Measurements from ENCODE around the gene FLT3. TPM values are rescaled to one million over a fixed set of nuclear protein-coding genes. Genes with fewer than 3 reads are reported as not detected.
"Not testable (repeated sequence)": the region's sequence is repeated elsewhere in the genome, so short reads cannot be mapped to it uniquely, and the experiment has no call there.

The FLT3 gene
- total RNA-seq, 1 experiment from 2014 or later: not detected

DNA sequence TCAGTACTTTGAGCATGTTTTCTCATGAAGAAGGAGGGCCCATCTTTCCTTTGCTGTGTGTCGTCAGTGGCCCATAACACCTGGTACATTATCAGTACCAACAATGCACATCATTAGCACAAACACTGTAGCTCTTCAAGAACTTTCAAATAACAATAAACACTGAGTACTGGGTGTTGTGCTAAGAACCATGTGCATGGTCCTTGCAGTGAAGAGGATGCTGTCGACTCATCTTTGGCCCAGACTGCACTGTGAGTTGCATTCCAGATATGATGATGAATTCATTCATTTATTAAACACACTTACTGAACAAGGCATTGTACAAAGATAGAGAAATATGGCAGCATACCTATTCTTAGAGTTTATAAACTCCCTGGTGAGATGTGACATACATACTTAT lies 55.8 kb downstream of the FLT3 start:
- DNase-seq (ENCODE audit: low spot score): no peak

GRCh38 chr13:28043224-28043623 lies 57.2 kb downstream of the FLT3 start:
- no peak for DNase-seq (ENCODE audit: low spot score)

DNA sequence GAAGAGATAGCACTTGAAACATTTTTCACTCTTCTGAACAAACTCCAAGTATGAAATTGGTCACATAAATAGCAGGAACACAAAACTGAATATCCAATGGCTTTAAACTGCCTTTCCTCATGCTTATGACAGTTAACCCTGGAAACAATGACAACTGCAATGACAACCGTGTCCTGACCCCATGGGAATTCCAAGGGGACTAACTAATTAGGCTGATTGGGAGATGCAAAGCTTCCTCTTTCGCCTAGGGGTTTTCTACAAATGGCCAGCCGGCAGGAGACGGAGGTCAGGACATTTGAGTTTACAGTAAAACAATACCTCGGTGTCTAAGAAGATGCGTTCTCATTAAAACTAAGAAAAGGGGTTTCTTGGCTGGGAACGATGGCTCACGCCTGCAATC lies 58.9 kb downstream of the FLT3 start:
- no peak for DNase-seq (ENCODE audit: low spot score)

- DNase-seq (ENCODE audit: low spot score): no peak
Observed at GRCh38 chr13:28041031-28041461, 59.3 kb downstream of the FLT3 start.

GRCh38 chr13:28037399-28037798 lies 63.0 kb downstream of the FLT3 start:
- DNase-seq (ENCODE audit: low spot score): peak; percentile 74

DNA sequence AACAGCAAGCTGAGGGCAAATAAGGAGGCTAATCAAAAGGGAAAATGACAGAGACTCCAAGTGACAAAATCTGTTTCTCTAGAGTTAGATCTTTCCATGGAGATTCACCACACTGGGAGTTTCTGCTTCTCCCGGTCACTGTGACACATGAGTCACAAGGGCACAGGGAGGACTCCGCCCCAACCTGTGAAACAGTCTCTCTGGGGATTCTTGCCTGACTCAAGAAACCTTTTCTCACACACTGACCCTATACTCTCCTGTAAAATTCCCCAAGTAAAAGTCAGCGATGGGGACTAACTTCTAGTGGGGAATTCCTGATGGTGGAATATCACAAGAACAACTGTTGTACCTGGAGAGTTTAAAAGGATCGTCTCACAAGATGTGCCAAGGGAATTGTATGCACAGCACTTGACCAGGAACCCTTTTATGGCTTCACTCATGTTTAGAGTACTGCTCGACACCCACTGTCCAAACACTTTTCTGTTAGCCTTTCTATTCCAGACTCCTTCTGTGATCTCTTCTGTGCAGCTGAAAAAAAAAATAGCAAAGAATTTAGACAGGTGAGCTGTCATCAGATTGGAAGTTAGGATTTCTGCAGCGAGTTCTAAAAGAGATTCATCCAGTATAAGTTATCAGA lies 65.1 kb downstream of the FLT3 start:
- peak; percentile 56 for DNase-seq (ENCODE audit: low spot score)

DNA sequence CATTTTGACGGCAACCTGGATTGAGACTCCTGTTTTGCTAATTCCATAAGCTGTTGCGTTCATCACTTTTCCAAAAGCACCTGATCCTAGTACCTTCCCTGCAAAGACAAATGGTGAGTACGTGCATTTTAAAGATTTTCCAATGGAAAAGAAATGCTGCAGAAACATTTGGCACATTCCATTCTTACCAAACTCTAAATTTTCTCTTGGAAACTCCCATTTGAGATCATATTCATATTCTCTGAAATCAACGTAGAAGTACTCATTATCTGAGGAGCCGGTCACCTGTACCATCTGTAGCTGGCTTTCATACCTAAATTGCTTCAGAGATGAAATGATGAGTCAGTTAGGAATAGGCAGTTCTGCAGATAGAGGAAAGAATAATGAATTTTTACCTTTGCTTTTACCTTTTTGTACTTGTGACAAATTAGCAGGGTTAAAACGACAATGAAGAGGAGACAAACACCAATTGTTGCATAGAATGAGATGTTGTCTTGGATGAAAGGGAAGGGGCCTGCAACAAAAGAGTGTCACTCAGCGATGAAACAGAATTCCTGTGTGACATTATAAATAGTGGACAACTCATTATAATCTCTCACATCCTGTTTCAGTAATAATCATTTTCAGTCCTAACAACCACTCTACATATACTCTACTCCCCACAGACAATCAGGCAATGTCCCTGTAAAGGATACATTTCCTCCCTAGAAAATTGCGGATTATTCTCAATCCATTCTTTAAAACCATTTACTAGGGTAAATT lies 66.3 kb downstream of the FLT3 start:
- DNase-seq (ENCODE audit: low spot score): no peak

DNA sequence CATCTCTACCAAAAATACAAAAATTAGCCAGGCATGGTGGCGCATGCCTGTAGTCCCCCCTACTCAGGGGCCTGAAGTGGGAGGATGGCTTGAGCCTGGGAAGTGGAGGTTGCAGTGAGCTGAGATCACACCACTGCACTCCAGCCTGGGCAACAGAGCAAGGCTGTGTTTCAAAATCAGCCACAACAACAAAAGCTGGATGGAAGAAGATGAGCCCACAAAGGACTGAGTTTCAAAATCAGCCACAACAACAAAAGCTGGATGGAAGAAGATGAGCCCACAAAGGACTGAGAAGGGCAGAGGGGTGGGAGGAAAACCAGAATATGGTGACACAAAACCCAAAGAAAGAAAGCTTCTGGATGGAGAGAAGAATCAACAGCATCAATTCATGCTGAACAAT lies 67.9 kb downstream of the FLT3 start:
- not testable (repeated sequence) for DNase-seq (ENCODE audit: low spot score)

- DNase-seq (ENCODE audit: low spot score): no peak
Observed at GRCh38 chr13:28031896-28032288, 68.5 kb downstream of the FLT3 start.

DNA sequence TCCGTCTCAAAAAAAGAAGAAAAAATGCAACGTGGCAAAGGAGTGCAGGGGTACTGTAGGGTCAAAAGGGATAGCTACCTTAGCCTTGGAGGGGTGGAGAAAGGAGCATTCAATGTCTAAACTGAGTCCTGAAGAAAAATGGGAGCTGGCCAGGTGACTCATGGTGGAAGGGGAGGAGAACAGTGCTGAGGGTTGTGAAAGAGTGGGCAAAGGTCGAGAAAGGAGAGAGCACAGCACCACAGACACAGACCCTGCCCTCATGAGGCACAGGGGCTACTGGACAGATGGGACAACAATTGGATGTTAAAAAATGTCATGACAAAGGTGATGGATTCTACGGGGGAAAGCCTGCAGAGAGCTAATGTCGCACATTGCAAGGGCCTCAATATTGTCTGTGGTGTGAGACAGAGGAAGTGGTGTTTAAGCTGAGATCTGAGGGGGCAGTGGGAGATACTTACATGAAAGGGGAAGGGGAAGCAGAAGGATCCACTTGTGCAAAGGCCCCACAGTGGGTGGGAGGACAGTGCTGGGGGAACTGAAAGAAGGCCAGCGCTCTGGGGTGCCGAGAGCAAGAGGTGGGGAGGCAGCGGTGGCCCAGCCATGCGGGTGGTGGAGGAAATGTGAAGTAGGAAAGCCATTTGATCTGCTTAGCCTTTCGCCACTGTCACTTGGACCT lies 69.0 kb downstream of the FLT3 start:
- no peak for DNase-seq (ENCODE audit: low spot score)

- no peak for DNase-seq (ENCODE audit: low spot score)
Observed at GRCh38 chr13:28027607-28028364, 72.6 kb downstream of the FLT3 start.

GRCh38 chr13:28027071-28027470 lies 73.3 kb downstream of the FLT3 start:
- no peak for DNase-seq (ENCODE audit: low spot score)

DNA sequence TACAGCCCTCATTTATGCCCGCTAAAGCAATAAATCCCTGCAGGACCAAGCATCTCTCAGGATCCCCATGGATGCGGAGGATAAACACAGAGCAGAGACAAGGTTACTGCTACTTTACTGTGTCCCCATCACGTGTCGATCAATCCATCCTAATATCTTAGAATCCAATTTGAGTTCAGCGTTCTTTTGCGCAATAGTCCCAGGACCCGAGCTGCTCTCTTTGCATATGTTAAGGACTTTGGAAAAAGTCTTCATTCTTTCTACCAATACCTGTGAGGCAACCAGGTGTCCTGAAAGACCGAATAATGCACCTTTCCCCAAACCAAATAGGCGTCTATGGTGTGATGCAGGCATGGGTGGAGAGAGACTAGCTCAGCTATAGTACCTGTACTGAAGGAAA lies 73.9 kb downstream of the FLT3 start:
- DNase-seq (ENCODE audit: low spot score): no peak

- DNase-seq (ENCODE audit: low spot score): no peak
Observed at GRCh38 chr13:28022848-28023518, 77.4 kb downstream of the FLT3 start.

DNA sequence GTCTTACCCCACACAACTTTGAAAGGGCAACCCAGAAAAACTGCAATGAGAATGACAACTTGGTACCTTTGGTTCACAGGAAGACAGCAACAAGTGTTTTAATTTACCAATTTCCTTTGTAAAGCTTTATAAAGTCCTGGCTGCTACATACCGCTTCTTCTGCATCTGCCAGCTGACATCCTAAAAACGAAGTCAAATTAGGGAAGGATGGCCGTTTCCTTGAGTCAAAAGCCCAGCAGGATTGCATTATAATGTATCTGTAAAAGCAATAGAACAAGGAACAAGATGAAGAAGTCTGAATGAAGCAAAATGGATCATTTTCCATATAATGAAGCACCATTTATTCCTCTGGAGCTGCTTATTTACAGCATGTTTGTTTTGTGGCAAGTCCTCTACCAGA lies 86.1 kb downstream of the FLT3 start:
- no peak for DNase-seq (ENCODE audit: low spot score)

- no peak for DNase-seq (ENCODE audit: low spot score)
Observed at GRCh38 chr13:28013482-28013881, 86.9 kb downstream of the FLT3 start.

- DNase-seq (ENCODE audit: low spot score): no peak
Observed at GRCh38 chr13:28012896-28013295, 87.5 kb downstream of the FLT3 start.

DNA sequence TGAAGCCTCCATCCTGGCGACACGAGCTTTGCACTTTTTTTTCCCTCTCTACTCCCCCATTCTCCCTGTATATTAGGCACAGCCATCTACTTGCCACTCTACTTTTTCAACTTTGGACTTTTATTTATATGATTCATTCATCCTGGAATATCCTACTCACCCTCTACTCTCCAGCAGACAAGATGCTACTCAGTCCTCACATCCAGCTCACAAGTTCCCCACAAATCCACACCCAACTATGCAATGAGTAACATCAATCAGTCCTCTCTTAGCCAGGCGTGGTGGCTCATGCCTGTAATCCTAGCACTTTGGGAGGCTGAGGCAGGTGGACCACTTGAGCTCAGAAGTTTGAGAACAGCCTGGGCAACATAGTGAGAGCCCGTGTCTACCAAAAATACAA lies 88.0 kb downstream of the FLT3 start:
- no peak for DNase-seq (ENCODE audit: low spot score)

DNA sequence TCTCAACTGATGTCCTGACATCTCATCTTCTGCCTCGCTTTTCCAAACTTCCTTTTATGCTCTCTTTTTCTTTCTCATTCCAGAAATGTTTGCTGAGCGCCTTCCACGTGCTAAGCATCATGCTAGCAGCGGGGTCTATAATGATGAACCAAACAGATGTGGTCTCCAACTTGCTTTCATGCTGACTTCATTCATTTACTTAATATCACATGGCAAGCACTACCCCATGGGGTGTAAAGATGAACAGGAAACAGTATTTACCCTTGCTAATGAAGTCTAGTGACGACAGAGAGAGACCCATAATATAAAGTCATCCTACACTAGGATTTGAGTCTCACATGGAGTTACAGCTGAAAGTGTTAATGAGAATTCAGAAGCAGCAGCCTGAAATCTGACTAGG lies 90.3 kb downstream of the FLT3 start:
- DNase-seq (ENCODE audit: low spot score): no peak

GRCh38 chr13:28005016-28005415 lies 95.4 kb downstream of the FLT3 start:
- DNase-seq (ENCODE audit: low spot score): not testable (repeated sequence)

- peak; percentile 51 for DNase-seq (ENCODE audit: low spot score)
Observed at GRCh38 chr13:28002886-28003698, 97.3 kb downstream of the FLT3 start.
